PC-9 (cell line): ENCODE data around the gene OAS1. TPM values are rescaled to one million over a fixed set of nuclear protein-coding genes. Genes with fewer than 3 reads are reported as not detected.

ENCODE experiments used
- BruUV-seq: library from RNA; stranded (reverse); fragments of 400-500 nt; replicated peaks from 2 replicates; lab custom pipeline; 2021; lab: Mats Ljungman, UMichigan
- CTCF ChIA-PET: fragments of 300-600 bp; sonication (Branson Sonifier 250); formaldehyde crosslinking; loops from one replicate; lab custom pipeline; 2022; ENCODE audit warnings: antibody characterized with exemption; lab: Charles Lee
- POLR2A ChIA-PET: fragments of 300-600 bp; sonication (Branson Sonifier 250); formaldehyde crosslinking; loops from one replicate; lab custom pipeline; 2022; ENCODE audit warnings: antibody characterized with exemption; ENCODE audit not compliant: unreplicated experiment; lab: Charles Lee
- DNase-seq, 2 experiments: peaks; one replicate each; pipeline versions ENCODE4 v3.0.0 to v3.0.0-alpha.2; 2015 to 2022; ENCODE audit warnings: mixed read lengths in 1 of 2
- H2AFZ ChIP-seq: fragments of 200-600 bp; sonication (generic); 2 replicates; pipeline ENCODE4 v1.8.1; 2017; ENCODE audit warnings: antibody characterized with exemption
- H3F3A ChIP-seq: fragments of 200-600 bp; sonication (generic); 2 replicates; pipeline ENCODE4 v1.8.1; 2017; ENCODE audit warnings: antibody characterized with exemption, mild to moderate bottlenecking, low read depth; ENCODE audit not compliant: insufficient read depth
- H3K27ac ChIP-seq: fragments of 200-600 bp; sonication (generic); 2 replicates; pipeline ENCODE4 v1.6.1; 2016; ENCODE audit warnings: mixed run types
- H3K27me3 ChIP-seq: fragments of 200-600 bp; sonication (generic); 2 replicates; pipeline ENCODE4 v1.6.1; 2016; ENCODE audit warnings: low read depth, mixed run types; ENCODE audit not compliant: insufficient read depth
- H3K36me3 ChIP-seq: fragments of 200-600 bp; sonication (generic); 2 replicates; pipeline ENCODE4 v1.6.1; 2016; ENCODE audit warnings: low read depth, mixed run types
- H3K4me1 ChIP-seq: fragments of 200-600 bp; sonication (generic); replicated peaks from 2 replicates; pipeline ENCODE4 v1.6.1; 2016; ENCODE audit warnings: mixed run types; ENCODE audit not compliant: insufficient read depth
- H3K4me2 ChIP-seq: fragments of 200-600 bp; sonication (generic); 2 replicates; pipeline ENCODE4 v1.6.1; 2017; ENCODE audit warnings: mixed run types
- H3K4me3 ChIP-seq: fragments of 200-600 bp; sonication (generic); 2 replicates; pipeline ENCODE4 v1.6.1; 2016; ENCODE audit warnings: mixed run types
- H3K79me2 ChIP-seq: fragments of 200-600 bp; sonication (generic); 2 replicates; pipeline ENCODE4 v1.6.1; 2017; ENCODE audit warnings: low read depth, mixed run types
- H3K9me2 ChIP-seq: fragments of 200-600 bp; sonication (generic); 2 replicates; pipeline ENCODE4 v1.8.1; 2017; ENCODE audit warnings: mild to moderate bottlenecking; ENCODE audit not compliant: insufficient read depth
- H3K9me3 ChIP-seq: fragments of 200-600 bp; sonication (generic); 2 replicates; pipeline ENCODE4 v1.8.1; 2016; ENCODE audit warnings: low read depth; ENCODE audit not compliant: insufficient read depth
- H4K20me1 ChIP-seq: fragments of 200-600 bp; sonication (generic); 2 replicates; pipeline ENCODE4 v1.8.1; 2017; ENCODE audit not compliant: insufficient read depth
- CTCF ChIP-seq: fragments of 200-600 bp; sonication (generic); conservative IDR thresholded peaks from 2 replicates; pipeline ENCODE4 v1.6.1; 2017; ENCODE audit warnings: mixed run types, antibody characterized with exemption, mild to moderate bottlenecking, moderate library complexity
- EZH2 ChIP-seq: fragments of 200-600 bp; sonication (generic); IDR thresholded peaks from 2 replicates; pipeline ENCODE4 v1.8.0; 2017; ENCODE audit warnings: antibody characterized with exemption, low read depth
- intact Hi-C: fragments of 100-400 bp; cut with micrococcal nuclease; formaldehyde crosslinking; loops from one replicate; pipeline ENCODE4 v1.10.0; 2022; ENCODE audit not compliant: unreplicated experiment
- total RNA-seq: library from RNA; stranded (reverse); gene quantifications from 2 replicates; pipeline ENCODE4 v1.2.3, GENCODE V29; 2021

OAS1 gene
- total RNA-seq, 1 experiment from 2014 or later, result 18.8 TPM

GRCh38 chr12:112878488-112878887, 28.3 kb upstream of the OAS1 start:
- Histone ChIP-seq H3K79me2 (no peaks in the 10 kb centered on the region), H3K4me2 (no peak overlapping the region), H3K9me2 (no peaks in the 10 kb centered on the region), H3K27ac (no peak overlapping the region), H4K20me1 (no peaks in the 10 kb centered on the region), H3K4me3 (no peak overlapping the region), H2AFZ (no peak overlapping the region), H3K27me3 (peaks cover 87% of the 10 kb centered on the region), H3K9me3 (no peaks in the 10 kb centered on the region), H3K4me1 (no peaks in the 10 kb centered on the region), H3K36me3 (no peaks in the 10 kb centered on the region), H3F3A (no peaks in the 10 kb centered on the region)
- TF ChIP-seq CTCF (no peak), EZH2 (no peak)
- ChIA-PET CTCF (no interaction called here), POLR2A (no interaction called here)
- BruUV-seq, result no TSS peak
- intact Hi-C loops, result no loop called here
- DNase-seq, result no peak

DNA sequence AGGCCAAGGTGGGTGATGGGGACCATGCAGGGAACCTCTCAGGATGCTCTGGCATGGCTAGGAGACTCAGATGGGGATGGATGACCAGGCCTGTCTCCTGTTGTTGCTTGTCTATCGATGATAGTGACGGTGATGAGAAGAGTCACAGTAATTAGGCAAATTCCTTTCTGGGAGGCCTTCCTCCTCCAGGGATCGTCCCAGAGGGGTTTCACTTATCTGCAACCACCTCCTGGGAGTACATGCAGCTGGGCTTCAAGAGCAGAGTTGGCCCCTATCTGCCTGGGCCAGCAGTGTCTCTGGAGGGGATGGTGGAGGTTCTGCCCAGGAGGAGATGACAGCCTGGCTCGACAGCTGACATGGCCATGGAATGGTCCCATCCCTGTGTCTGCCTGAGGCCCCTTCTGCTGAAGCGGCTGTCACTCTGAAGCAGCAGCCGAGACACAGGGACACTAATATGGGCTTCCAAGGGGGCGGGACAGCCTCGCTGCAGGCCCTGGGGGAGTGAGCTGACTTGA, 27.5 kb upstream of the OAS1 start:
- H3K27ac ChIP-seq, result no peak overlapping the region
- H2AFZ ChIP-seq, result no peak overlapping the region
- intact Hi-C loops, result no loop called here
- H3K9me2 ChIP-seq, result no peaks in the 10 kb centered on the region
- TF ChIP-seq EZH2, result no peak
- TF ChIP-seq CTCF, result no peak
- no peak for DNase-seq
- H3K36me3 ChIP-seq, result no peaks in the 10 kb centered on the region
- ChIA-PET POLR2A (no interaction called here), CTCF (no interaction called here)
- no peaks in the 10 kb centered on the region for H3K4me1 ChIP-seq
- H4K20me1 ChIP-seq, result no peaks in the 10 kb centered on the region
- H3K9me3 ChIP-seq, result no peaks in the 10 kb centered on the region
- H3K4me2 ChIP-seq, result no peak overlapping the region
- H3F3A ChIP-seq, result no peaks in the 10 kb centered on the region
- peaks cover 88% of the 10 kb centered on the region for H3K27me3 ChIP-seq
- BruUV-seq, result no TSS peak
- no peaks in the 10 kb centered on the region for H3K79me2 ChIP-seq
- H3K4me3 ChIP-seq, result no peak overlapping the region

GRCh38 chr12:112881602-112882001, 25.2 kb upstream of the OAS1 start:
- ChIA-PET CTCF (no interaction called here), POLR2A (no interaction called here)
- no TSS peak for BruUV-seq
- Histone ChIP-seq H3K36me3 (no peaks in the 10 kb centered on the region), H3K4me2 (no peak overlapping the region), H3K9me3 (no peaks in the 10 kb centered on the region), H2AFZ (no peak overlapping the region), H3K4me1 (no peaks in the 10 kb centered on the region), H3K4me3 (no peak overlapping the region), H3K27me3 (peaks cover 92% of the 10 kb centered on the region), H4K20me1 (no peaks in the 10 kb centered on the region), H3F3A (no peaks in the 10 kb centered on the region), H3K9me2 (no peaks in the 10 kb centered on the region), H3K79me2 (no peaks in the 10 kb centered on the region), H3K27ac (no peak overlapping the region)
- TF ChIP-seq EZH2 (no peak), CTCF (no peak)
- intact Hi-C loops, result no loop called here
- no peak for DNase-seq
